SU-DHL-6 (cell line): ENCODE measurements around the gene ARHGEF26.

ENCODE experiments used
- EZH2phosphoT487 ChIP-seq: fragments of 200-600 bp; sonication (generic), shearing (Covaris generic); conservative IDR thresholded peaks from 2 replicates; pipeline ENCODE4 v1.6.1; 2018; ENCODE audit warnings: mild to moderate bottlenecking, antibody characterized with exemption, low read length, moderate library complexity, mixed read lengths
- TF ChIP-seq, protein P1 (sequence below): fragments of 200-600 bp; sonication (generic); IDR thresholded peaks from one replicate; pipeline ENCODE4 v1.5.1; 2017; ENCODE audit warnings: antibody characterized with exemption, mild to moderate bottlenecking, low read length, moderate library complexity; ENCODE audit not compliant: insufficient read depth, poor library complexity, severe bottlenecking

GRCh38 chr3:154102225-154102624 is 19.0 kb upstream of the ARHGEF26 start:
- TF ChIP-seq, protein P1, sequence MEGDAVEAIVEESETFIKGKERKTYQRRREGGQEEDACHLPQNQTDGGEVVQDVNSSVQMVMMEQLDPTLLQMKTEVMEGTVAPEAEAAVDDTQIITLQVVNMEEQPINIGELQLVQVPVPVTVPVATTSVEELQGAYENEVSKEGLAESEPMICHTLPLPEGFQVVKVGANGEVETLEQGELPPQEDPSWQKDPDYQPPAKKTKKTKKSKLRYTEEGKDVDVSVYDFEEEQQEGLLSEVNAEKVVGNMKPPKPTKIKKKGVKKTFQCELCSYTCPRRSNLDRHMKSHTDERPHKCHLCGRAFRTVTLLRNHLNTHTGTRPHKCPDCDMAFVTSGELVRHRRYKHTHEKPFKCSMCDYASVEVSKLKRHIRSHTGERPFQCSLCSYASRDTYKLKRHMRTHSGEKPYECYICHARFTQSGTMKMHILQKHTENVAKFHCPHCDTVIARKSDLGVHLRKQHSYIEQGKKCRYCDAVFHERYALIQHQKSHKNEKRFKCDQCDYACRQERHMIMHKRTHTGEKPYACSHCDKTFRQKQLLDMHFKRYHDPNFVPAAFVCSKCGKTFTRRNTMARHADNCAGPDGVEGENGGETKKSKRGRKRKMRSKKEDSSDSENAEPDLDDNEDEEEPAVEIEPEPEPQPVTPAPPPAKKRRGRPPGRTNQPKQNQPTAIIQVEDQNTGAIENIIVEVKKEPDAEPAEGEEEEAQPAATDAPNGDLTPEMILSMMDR, result no peak
- no peak for TF ChIP-seq EZH2phosphoT487
